ACHN (cell line): ENCODE measurements around the gene BPI.
"Not testable (repeated sequence)": the region's sequence is repeated elsewhere in the genome, so short reads cannot be mapped to it uniquely, and the experiment has no call there.

Source experiments
- DNase-seq: peaks from one replicate; pipeline ENCODE4 v3.0.0-alpha.2; 2015
- in situ Hi-C: cut with HindIII; loops from 2 replicates; pipeline ENCODE4 v1.10.0; 2017; ENCODE audit warnings: low sequenced_read_pairs, low pct_ligation_motif_present, low pct_unique_long_range_greater_than_20kb

BPI gene

GRCh38 chr20:38377838-38378237 is 73.9 kb downstream of the BPI start:
- DNase-seq, in situ Hi-C loops: not testable (repeated sequence)

DNA sequence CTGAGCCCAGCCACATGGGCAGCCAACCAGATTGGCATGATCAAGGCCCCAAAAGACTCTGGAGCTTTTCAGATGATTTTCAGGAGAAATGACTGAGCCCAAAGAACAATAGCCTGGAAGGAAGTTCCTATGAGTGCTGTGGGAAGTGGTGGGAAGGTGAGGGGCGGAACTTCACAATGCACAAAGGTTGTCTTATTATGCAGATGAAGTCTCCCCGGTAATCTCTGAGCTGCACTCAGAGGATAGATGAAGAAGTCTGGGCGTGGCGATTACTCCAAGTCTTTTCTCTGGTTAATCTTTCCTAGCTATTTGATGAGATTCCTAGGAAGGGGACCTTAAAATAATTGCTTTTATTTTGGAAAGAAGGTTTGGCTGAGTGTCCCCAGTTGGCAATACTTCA is 79.2 kb downstream of the BPI start:
- DNase-seq = no peak
- in situ Hi-C loops = no loop called here

GRCh38 chr20:38386004-38386403 is 82.0 kb downstream of the BPI start:
- in situ Hi-C loops = no loop called here
- no peak for DNase-seq

- DNase-seq = no peak
- in situ Hi-C loops = no loop called here
Observed at GRCh38 chr20:38386851-38387250, 82.9 kb downstream of the BPI start.
